GM21447 (cell line): ENCODE measurements around the gene EIF3J.
A peak's percentile ranks its signal among the peaks of the same experiment; 100 is the strongest.
"Not testable (repeated sequence)": the region's sequence is repeated elsewhere in the genome, so short reads cannot be mapped to it uniquely, and the experiment has no call there.

ENCODE experiments used
- ATAC-seq: cut with Tn5 transposase; IDR thresholded peaks from one replicate; pipeline ENCODE4 v1.9.1; 2021; ENCODE audit not compliant: unreplicated experiment

Gene EIF3J, protein sequence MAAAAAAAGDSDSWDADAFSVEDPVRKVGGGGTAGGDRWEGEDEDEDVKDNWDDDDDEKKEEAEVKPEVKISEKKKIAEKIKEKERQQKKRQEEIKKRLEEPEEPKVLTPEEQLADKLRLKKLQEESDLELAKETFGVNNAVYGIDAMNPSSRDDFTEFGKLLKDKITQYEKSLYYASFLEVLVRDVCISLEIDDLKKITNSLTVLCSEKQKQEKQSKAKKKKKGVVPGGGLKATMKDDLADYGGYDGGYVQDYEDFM

GRCh38 chr15:44536962-44537734 lies at the start of gene EIF3J:
Gene EIF3J, plus strand, starts transcription at chr15:44537147. Its CDS starts 48 bp downstream, at chr15:44537195.
- peak; percentile 88 for ATAC-seq

GRCh38 chr15:44489464-44489863 lies 47.5 kb upstream of the EIF3J start:
- no peak for ATAC-seq

DNA sequence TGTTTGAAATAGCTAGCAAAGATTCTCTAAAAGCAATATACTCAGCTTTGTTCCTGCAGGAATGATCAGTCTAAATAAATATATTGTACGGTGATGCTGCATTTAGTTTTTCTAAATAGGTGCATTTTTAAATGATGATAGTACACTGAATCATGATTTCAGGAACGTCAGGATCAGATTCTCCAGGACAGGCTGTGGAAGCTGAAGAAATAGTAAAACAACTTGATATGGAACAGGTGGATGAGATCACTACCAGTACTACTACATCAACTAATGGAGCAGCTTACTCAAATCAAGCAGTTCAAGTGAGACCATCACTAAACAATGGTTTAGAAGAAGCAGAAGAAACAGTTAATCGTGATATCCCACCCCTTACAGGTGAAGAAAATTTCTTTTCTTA lies 46.3 kb upstream of the EIF3J start:
- ATAC-seq: no peak

GRCh38 chr15:44492040-44492439 lies 44.9 kb upstream of the EIF3J start:
- no peak for ATAC-seq

DNA sequence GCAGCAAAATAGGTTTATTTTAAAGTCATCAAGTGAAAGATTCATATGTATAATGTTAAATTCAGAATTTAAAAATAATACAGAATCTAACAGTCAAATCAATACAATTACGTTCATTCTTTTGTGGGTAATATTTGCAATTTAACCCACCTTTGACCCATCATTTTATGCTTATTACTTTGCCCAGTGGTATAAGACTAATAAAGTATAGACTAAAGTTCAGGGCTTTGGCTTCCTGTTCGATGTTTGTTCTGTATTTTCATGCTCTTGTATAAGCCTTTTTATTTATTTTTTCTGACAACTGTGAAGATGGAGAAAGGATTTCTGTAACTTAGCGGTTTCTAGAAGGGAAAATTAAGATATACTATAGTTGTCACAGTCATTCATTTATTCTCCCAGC lies 44.3 kb upstream of the EIF3J start:
- no peak for ATAC-seq

GRCh38 chr15:44495562-44495961 lies 41.4 kb upstream of the EIF3J start:
- no peak for ATAC-seq

GRCh38 chr15:44500555-44500954 lies 36.4 kb upstream of the EIF3J start:
- ATAC-seq: no peak

DNA sequence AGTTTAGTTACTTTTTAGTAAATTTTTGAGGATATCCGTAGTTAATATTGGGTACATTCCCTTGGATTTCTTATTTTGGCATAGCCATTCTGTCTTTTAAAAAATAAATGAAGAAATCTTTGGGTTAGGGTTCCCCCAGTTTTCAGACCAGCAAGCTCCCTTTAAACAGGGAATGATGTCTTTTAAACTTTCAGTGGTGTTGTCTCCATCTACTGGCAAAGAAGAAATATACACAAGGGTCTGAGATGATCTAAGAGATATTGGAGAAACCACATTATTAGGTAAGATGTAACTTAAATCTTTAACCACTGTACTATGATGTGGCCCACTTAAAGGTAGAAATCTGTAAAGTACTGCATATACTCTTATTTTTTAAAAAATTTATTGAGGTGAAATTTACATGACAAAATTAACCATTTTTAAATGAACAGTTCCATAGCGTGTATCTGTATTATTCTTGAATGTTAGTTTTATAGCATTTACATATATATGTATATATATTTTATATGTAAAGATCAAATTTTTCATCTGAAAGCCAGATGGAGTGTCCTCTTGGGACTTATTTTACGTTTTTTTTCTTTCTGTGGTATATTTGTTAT lies 35.1 kb upstream of the EIF3J start:
- ATAC-seq: no peak

- no peak for ATAC-seq
Measured at GRCh38 chr15:44516436-44516835, 20.5 kb upstream of the EIF3J start.

- no peak for ATAC-seq
Measured at GRCh38 chr15:44519537-44519936, 17.4 kb upstream of the EIF3J start.

DNA sequence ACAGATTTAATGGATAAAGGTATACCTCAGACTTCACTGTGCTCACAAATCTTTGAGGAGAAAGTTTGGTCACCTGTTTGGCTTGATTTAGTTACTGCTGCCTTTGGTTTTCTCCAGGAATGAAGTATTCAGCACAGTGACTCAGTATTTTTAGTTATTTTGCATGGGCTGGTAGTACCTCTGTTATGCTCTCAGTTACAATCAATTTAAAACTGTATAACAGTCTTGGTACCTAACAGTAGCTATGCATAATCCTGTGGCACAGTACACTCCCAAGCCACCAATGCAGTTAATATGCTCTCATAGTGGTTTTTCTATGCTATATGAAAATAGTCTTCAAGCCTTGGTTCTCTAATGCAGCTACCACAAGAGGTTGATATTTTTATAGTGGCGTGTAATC lies 11.9 kb upstream of the EIF3J start:
- no peak for ATAC-seq

DNA sequence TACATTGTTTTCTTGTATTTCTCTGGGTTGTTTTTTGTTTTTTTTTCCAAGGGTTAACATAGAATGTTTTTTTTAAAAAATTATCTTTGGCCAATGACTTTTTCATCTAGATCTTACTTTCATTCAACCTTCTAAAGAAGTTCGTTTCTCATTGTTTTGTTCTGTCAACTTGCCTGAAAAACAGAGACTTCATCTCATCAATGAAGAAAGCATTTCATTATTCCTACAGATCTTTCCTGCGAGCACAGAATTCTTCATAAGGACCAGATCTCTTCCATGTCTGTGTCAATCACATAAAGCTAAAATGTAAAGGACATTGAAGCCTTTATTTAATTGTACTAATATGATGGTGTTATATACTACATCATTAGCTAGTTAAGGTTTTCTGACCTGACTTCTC lies 9.7 kb upstream of the EIF3J start:
- no peak for ATAC-seq

DNA sequence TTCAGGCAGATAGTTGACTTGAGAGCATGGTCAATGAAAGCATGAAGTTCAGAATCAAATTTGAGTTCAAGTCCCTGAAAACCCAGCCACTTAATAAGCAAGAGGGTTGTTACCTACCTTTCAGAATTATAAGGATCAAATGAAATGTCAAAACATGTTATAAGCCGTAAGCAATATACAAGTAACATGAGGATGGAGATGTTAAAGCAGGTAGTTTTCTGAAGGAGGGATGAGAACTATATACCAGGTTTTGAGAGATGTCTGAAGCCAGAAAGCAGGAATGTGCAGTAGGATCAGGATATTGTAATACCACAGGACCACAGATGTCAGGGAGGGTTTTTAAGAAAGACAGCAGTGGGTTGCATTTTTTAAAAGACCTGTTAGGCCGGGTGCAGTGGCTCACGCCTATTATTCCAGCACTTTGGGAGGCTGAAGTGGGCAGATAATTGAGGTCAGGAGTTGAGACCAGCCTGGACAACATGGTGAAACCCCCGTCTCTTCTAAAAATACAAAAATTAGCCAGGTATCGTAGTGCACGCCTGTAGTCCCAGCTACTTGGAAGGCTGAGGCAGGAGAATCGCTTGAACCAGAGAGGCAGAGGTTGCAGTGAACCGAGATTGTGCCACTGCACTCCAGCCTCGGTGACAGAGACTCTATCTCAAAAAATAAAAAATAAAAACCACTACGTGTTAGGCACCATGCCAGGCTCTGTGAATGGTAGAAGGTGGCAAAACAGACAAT lies 6.9 kb upstream of the EIF3J start:
- ATAC-seq: no peak

- ATAC-seq: no peak
Measured at GRCh38 chr15:44530653-44531052, 6.3 kb upstream of the EIF3J start.

- not testable (repeated sequence) for ATAC-seq
Measured at GRCh38 chr15:44532275-44532674, 4.7 kb upstream of the EIF3J start.

DNA sequence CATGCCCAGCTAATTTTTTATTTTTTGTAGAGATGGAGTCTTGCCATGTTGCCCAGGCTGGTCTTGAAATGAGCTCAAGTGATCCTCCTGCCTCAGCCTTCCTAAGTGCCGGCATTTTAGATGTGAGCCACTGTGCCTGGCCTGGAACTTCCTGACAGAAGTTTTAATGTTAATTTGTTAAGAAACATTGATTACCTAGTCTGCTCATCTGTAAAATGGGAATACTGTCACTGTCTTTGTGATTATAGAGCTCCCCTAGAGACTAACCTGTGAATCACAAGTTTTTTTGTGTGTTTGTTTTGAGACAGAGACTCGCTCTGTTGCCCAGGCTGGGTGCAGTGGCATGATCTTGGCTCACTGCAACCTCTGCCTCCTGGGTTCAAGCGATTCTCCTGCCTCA lies 4.3 kb upstream of the EIF3J start:
- ATAC-seq: no peak

- no peak for ATAC-seq
Measured at GRCh38 chr15:44535092-44535491, 1.9 kb upstream of the EIF3J start.

- no peak for ATAC-seq
Measured at GRCh38 chr15:44535523-44536301, 1.2 kb upstream of the EIF3J start.

- ATAC-seq: peak; percentile 65
Measured at GRCh38 chr15:44536302-44536961, 515 bp upstream of the EIF3J start.

- no peak for ATAC-seq
Measured at GRCh38 chr15:44537735-44538240, 841 bp downstream of the EIF3J start.
